ENCODE data around the gene NSDHL.

- TF ChIP-seq CTCF (conservative IDR thresholded peaks at IDR 0.05; ENCODE audit: low read depth, low read length) (no peak), EZH2 (IDR thresholded peaks at IDR 0.05; ENCODE audit: borderline replicate concordance, low read depth, low read length, poor library complexity, severe bottlenecking) (no peak)
Measured at GRCh38 chrX:152823657-152824056, 7.2 kb upstream of the NSDHL start.
